Measurements from ENCODE around the gene SPA17.
A peak's percentile ranks its signal among the peaks of the same experiment; 100 is the strongest.

SPA17 gene

GRCh38 chr11:124727474-124727873, 53.8 kb downstream of the SPA17 start:
- DNase-seq: peak; percentile 18

DNA sequence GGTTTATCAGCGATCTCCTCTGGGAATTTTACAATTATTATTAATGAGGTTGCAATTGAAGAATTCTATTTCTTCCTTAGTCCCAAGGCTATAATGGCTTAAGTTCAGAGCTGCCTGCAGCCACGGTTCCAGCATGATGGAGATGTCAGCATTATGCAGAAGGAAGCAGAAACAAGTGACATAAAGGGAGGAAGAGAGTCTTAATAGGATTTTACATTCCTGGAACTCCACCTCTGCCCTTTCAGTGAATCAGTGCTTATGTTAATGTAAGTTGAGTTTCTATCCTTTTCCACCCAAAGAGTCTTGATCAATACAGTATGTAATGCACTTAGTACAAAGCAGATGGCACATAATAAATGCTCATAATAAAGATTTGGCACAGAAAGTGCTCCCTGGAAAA, 54.4 kb downstream of the SPA17 start:
- no peak for DNase-seq

GRCh38 chr11:124729571-124729970, 55.9 kb downstream of the SPA17 start:
- no peak for DNase-seq

GRCh38 chr11:124732230-124732629, 58.5 kb downstream of the SPA17 start:
- DNase-seq: peak; percentile 71

- DNase-seq: peak; percentile 58
These were observed 63.0 kb downstream of the SPA17 start for GRCh38 chr11:124736736-124737135.

DNA sequence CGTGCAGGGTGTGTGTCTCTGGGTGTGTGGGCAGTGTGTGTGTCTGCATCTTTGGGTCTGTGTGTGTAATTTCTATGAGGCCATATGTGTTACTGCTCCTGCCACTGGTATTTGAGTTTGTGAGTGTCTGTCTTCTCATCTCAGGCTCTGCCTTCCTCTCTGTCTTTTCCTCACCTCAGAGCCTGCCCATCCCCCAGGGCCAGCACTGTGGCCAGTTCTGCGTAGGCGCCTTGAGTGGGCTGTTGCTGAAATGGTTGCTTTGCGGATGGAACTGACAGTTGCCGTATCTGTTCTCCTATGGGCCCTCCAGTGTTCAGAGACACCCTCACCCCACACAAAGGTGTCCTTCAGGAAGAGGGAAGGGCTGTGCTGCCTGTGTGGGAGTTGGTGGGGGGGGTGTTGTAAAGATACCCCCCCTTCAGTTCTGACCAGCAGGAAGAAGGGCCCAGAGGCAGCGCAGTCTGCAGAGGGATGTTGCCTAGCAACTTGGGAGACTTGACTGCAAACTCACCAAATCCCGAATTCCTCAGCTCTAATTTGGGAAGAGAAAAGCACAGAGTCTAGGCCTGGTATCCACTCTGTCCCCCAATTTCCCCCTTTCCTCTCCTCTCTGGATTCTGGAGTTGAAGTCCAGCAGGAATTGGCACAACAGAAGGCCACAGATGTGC, 64.1 kb downstream of the SPA17 start:
- DNase-seq: no peak

- no peak for DNase-seq
These were observed 65.2 kb downstream of the SPA17 start for GRCh38 chr11:124738713-124739478.

- peak; percentile 82 for DNase-seq
These were observed 66.0 kb downstream of the SPA17 start, which contains the start of gene NRGN for GRCh38 chr11:124739479-124740276. Gene NRGN (plus strand): TSS chr11:124739942. CDS start chr11:124740085, 143 bp downstream.

DNA sequence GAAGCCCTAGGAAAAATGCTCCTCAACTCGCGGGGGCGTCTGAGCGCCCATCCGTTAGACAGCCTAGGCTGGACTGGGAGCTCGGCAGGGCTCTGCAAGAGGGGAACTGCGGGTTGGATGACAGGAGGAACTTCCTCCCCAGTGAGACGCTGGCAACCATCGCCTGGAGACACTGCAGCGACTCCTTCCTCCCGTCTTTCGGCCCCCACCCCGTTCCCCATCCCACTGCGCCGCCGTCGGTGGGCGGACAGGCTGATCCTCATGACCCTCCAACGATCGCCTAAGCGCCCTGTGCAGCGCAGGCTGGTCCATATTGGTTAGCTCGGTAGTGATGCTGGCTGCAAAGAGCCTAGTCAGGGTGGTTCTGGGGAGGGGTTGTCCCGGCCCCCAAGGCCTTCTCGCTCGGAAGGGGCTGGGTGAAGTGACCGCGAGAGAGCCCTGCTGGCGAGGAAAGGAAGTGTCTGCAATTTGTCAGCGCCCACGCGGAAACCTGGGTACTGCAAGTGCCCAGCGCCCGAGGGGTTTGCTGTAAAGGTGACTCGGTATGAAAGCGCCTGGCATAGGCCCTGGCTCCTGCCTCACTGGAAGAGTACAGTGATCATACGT, 66.7 kb downstream of the SPA17 start:
- DNase-seq: peak; percentile 61

- peak; percentile 33 for DNase-seq
These were observed 68.9 kb downstream of the SPA17 start for GRCh38 chr11:124742555-124742954.

GRCh38 chr11:124743050-124743449, 69.3 kb downstream of the SPA17 start:
- DNase-seq: no peak

- no peak for DNase-seq
These were observed 71.6 kb downstream of the SPA17 start for GRCh38 chr11:124745270-124745834.

- DNase-seq: no peak
These were observed 72.3 kb downstream of the SPA17 start for GRCh38 chr11:124745835-124746620.

DNA sequence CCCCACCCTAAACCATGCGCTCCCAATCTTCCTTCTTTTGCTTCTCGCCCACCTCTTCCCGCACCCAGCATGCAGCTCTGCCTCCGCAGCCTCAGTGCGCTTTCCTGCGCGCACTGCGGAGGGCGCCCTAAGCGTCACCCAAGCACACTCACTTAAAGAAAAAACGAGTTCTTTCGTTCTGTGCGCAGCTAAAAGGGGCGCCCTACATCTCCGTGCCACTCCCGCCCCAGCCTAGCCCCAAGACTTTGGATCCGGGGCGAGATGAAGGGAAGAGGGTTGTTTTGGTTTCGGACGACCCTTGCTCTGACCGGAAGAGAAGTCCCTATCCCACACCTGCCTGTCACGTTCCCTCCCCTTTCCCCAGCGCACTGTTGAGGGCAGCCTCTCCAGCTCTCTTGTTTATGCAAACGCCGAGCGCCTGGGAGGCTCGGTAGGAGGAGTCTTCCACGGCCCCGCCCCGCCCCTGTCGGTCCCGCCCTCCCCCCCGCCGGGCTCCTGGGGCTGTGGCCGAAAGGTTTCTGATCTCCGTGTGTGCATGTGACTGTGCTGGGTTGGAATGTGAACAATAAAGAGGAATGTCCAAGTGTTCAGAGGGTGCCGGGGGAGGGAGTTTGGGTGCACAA, 73.0 kb downstream of the SPA17 start:
- DNase-seq: peak; percentile 67
